NCI-H187 (cell line): ENCODE measurements around the gene DIP2A.
"Not testable (repeated sequence)": the region's sequence is repeated elsewhere in the genome, so short reads cannot be mapped to it uniquely, and the experiment has no call there.

Experiments
- DNase-seq, 2 experiments: peaks; one replicate each; lab custom pipeline; 2025; lab: John Stamatoyannopoulos, UW

DIP2A gene

GRCh38 chr21:46557469-46557868 lies 98.8 kb downstream of the DIP2A start:
- no peak for DNase-seq

GRCh38 chr21:46557919-46558392 lies 99.3 kb downstream of the DIP2A start:
- no peak for DNase-seq

GRCh38 chr21:46559291-46559983 lies 100.7 kb downstream of the DIP2A start:
- no peak for DNase-seq

GRCh38 chr21:46560568-46561444 lies 102.1 kb downstream of the DIP2A start:
- DNase-seq = no peak

DNA sequence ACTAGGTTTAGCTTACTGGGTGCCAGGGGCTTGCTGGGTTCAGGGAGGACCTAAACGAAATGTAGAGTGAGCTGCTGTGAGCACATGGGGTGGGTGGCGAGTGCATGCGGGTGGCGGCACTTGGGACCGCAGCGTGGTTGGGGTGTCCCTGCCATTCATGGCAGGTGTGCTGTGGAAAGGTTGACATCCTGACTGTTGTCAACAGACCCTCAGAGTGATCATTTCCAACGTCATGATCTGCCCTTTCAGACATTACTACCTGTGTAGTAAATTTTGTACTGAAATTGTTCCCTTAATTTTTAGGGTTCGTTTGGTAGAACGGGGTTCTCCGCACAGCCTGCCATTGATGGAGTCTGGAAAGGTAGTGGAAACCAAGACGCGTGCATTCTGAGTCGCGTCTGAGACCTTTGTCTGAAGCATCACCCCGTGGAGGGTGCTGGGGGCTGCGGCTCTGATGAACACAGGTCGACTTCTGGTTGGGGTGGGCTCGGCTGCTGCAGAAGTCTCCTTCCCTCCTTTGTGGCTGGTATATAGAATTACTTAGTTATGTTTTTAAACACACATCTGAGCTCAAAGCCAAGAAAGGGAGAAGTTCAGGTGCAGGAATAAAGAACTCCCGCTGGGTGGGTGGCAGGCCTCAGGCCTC lies 102.9 kb downstream of the DIP2A start:
- DNase-seq = no peak

GRCh38 chr21:46562472-46562871 lies 103.8 kb downstream of the DIP2A start:
- DNase-seq = no peak

DNA sequence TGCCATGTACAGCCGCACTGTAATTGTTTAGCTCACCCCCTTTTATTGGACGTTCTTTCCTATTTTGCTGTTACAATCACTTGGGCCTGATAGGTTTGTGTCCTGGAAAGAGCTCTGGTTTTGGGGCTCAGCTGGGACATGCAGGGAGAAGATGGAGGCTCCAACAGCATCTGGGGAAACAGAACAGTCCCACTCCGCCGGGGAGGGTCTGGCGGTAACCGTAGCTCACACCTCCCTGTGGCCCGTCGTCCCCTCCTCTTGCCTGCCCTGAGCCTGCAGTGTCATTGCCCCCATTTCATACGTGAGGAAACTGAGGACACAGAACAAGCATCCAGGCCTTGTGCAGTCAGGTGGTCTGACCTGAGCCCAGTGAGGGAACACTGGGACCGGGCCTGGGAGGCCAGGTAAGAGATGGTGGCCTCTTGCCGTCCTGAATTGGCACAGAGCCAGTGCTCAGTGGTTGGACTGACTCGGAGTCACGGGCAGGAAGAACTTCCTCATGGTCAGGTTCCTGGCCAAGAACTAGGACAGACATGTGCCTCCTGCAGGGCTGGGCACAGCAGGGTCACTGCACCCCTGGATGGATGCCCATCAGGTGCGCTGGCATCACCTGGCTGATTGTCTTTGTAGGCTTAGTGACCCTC lies 104.4 kb downstream of the DIP2A start:
- DNase-seq = no peak

- no peak for DNase-seq
These were observed 105.7 kb downstream of the DIP2A start for GRCh38 chr21:46564391-46564790.

DNA sequence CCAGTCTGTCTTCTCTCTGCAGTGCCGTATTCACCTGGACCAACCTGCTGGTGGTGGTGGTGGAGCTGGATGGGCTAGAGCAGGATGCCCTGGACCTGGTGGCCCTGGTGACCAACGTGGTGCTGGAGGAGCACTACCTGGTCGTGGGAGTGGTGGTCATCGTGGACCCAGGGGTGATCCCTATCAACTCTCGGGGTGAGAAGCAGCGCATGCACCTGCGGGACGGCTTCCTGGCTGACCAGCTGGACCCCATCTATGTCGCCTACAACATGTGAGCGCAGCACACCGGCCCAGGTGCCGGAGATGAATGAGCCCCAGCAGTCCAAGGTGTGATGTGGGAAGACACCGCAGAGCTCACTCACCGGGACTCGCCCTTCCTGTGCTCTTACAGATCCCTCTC lies 108.7 kb downstream of the DIP2A start:
- no peak for DNase-seq

DNA sequence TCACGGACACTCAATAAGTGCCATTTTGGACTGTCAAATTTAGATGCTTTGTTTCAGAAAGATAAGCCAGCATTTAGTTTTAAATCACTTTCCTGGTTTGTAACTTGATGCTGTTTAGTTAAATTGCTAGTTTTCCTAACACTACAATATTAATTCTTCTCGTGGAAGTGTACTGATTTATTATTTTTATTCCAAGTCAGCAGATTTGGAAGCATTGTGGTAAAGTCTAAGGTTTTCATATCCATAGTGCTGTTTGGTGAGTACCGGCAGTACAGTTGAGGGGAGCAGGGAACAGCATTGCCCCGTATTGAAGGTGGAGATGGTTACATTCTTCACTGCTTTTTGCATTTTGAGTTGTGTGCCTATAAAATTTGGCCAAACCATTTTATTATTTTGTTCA lies 109.9 kb downstream of the DIP2A start:
- no peak for DNase-seq

- no peak for DNase-seq
These were observed 110.4 kb downstream of the DIP2A start for GRCh38 chr21:46569081-46569480.

- no peak for DNase-seq
These were observed 111.4 kb downstream of the DIP2A start for GRCh38 chr21:46570119-46570518.

DNA sequence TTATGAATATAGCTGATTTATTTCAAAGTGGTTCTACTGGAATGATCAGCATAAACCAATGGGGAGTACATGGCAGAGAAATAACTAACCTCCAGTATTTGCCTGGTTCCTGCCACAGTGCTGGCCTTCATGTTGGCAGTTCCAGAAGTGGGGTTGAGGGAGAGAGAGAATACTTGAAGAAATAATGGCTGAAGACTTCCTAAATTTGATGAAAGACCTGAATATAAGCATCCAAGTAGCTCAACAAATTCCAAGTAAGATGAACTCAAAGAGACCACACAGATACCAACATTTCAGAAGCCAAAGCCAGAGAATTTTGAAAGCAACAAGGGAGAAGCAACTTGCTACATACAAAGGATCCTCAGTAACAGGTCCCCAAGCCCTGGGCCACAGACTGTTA lies 111.9 kb downstream of the DIP2A start:
- no peak for DNase-seq

DNA sequence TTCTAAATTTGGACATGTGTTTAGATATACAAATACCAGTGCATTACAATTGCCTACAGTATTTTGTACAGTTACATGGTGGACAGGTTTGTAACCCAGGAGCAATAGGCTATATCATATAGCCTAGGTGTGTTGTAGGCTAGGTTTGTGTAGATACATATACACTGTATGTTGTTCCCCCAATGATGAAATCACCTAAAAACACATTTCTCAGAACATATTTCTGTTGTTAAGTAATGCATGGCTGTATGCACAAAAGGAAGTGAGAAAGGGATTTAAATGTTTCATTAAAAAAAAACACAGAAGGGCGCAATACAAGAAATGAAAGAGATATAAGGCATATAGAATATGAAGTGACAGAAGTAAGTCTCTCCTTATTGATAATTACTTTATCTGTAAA lies 114.2 kb downstream of the DIP2A start:
- no peak for DNase-seq

GRCh38 chr21:46577786-46578185 lies 119.1 kb downstream of the DIP2A start:
- not testable (repeated sequence) for DNase-seq

DNA sequence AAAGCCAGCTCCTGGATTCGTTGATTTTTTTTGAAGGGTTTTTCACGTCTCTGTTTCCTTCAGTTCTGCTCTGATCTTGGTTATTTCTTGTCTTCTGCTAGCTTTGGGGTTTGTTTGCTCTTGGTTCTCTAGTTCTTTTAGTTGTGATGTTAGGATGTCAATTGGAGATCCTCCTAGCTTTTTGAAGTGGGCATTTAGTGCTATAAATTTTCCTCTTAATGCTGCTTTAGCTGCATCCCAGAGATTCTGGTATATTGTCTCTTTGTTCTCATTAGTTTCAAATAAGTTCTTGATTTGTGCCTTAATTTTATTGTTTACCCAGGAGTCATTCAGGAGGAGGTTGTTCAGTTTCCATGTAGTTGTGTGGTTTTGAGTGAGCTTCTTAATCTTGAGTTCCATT lies 120.7 kb downstream of the DIP2A start:
- not testable (repeated sequence) for DNase-seq

DNA sequence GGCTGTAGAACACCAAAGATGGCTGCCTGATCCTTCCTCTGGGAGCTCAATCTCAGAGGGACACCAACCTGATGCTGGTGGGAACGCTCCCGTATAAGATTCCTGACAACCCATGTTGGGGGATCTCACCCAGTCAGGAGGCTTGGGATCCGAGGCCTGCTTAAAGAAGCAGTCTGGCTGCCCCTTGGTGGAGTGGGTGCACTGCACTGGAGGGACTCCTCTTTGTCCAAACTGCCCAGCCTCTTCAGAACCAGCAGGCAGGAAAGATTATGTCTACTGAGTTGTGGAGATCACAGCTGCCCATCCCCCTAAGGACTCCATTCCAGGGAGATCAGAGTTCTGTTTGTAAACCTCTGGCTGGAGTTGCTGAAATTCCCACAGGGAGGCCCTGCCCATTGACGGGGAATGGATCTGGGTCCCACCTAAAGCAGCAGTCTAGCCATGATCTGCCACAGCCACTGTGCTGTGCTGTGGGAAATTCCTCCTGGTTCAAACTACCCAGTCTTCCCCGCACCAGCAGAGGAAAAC lies 123.2 kb downstream of the DIP2A start:
- DNase-seq = no peak

DNA sequence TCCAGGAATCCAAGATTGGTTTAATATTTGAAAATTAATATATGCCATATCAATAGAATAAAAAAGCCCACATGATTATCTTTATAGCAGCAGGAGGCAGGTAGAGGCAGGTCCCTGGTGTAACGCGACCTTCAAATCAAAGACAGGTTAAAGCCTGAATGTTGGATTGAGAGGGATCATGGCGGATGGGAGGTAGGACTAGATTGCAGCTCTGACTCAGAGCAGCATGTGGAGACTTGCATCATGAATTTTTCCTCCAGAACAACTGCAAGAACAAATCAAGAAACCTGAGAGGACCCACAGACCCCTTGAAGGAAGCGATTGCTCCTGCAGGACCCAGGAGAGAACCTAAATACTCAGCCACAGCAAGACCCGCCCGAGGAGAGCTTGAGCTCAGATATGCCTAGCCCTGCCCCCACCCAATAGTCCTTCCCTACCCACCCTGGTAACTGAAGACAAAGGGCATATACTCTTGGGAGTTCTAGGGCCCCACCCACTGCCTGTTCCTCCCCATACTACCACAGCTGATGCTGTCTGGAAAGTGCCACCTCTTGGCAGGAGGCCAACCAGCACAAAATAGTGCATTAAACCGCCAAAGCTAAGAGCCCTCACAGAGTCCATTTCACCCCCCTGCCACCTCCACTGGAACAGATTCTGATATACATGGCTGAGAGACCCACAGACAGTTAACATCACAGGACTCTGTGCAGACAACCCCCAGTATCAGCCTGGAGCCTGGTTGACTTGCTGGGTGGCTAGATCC lies 126.7 kb downstream of the DIP2A start:
- DNase-seq = no peak

GRCh38 chr21:46594276-46594675 lies 135.6 kb downstream of the DIP2A start:
- no peak for DNase-seq

DNA sequence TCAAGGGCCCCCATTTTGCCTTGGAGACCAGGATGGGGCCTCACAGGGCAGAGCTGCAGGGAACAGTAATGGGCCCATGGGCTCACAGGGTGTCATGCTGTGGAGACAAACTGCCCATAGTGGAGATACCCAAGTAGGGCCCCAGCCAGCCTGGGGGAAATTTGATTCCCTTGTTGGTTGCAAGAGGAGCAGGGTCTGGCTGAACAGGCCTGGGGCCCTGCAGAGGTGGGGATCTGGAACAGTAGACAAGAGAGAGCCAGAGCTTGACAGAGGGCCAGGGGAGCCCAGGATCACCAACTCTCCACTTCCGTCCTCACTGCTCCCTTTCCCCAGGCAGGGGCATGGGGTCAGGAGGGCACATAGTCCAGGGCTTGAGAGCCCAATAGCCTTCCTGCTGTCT lies 137.5 kb downstream of the DIP2A start:
- DNase-seq = no peak

GRCh38 chr21:46597031-46597430 lies 138.3 kb downstream of the DIP2A start:
- no peak for DNase-seq
